HG02588 (cell line): ENCODE measurements around the gene ARHGAP10.

Experiments
- ATAC-seq: cut with Tn5 transposase; IDR thresholded peaks from one replicate; pipeline ENCODE4 v1.9.1; 2021; ENCODE audit warnings: mild to moderate bottlenecking, moderate library complexity; ENCODE audit not compliant: unreplicated experiment

ARHGAP10 gene

DNA sequence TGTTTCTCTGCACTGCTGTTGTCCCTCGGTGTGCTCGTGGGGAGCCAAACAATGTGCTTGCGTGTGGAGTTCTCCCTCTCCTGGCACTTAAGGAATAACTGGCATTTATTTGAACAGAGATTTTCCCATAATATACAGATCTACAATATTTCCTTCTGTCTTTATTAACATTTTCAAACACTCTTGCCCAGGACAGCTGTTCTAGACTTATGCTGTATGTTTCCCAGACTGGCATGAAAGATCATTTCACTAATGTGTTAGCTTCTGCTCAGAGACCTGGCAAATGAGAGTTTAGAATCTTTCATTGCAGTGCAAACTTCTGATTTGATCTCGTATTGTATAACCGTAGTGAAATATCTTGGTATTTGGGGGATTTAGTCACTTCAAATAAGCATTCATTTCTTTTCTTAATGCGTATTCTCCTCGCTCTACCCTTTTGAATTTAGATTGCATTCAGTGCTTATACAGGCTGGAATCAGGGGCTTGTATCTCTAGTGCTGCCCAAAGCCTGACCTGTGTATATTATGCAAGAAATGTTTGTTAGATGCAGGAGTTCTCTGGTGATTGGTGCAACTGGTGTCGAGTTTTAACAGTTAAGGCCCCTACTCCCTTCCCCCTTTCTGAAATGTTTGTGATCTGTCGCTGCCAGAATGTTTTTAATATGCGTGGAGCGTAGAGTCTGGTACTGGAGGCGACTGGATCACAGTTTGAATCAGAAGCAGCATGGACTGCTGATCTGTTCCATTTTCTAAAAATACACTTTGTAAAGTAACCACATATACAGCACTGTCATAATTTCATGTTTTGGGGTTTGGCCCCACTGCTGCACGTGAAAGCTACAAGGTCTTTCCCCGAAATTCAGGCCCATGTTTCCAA, 326.3 kb downstream of the ARHGAP10 start:
- ATAC-seq, result no peak

- ATAC-seq, result no peak
Observed at GRCh38 chr4:148059617-148060180, 327.8 kb downstream of the ARHGAP10 start.

DNA sequence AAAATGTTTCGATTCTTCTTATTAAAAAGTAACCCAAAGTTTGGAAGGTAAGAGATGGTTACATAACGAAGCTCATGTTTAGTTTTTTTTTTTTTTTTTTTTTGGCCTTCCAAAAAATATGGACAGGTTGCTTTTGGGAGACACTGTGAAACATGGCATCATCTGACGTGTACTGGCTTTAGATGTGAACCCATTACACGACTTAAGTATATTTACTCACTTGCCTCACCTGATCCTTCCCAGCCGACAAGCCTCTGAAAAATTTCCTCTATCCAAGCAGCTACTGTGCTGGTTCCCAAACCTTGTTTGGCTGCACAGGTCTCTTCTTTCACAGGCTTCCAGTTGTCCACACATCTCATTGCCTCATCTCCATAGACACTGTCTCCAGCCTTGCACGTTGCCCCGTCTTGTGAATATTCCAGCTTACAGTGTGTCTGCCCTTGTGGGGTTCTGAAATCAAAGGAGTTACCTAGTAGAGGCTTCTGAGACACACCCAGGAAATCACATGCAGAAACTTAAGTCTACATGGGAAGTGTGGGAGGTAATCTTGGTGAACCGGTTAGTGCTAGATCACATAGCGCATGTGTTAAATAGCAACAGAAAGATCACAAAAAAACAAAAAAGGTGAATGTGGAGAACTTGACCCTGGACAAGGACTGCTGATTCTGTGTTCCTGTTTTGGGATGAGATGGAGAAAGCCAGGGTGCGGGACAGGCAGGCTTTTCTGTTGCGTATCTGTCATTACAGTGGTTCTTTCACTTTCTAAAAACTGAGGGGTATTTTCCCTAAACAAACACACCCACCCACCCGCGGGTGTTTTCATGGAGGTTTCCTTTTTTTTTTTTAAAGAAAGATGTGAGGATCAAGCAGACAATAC, 328.6 kb downstream of the ARHGAP10 start:
- no peak for ATAC-seq

DNA sequence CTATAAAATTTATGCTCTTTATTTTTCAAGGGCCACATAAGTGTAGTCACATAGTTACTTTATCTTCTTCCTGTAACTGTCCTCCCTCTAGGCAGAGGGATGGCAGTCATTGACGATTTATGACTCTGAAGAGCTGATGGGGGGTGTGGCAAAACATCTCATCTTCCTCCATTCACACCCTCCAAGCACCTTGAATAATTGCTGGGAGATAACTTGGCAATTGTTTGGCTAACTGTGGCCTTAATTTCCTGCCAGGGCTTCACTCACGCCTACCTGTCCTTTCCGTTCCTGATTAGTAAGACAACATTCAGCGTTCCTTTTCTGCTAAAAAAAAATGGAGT, 329.2 kb downstream of the ARHGAP10 start:
- ATAC-seq, result no peak

- ATAC-seq, result no peak
Observed at GRCh38 chr4:148061795-148062194, 329.9 kb downstream of the ARHGAP10 start.

GRCh38 chr4:148062301-148062950, 330.5 kb downstream of the ARHGAP10 start:
- ATAC-seq, result no peak

DNA sequence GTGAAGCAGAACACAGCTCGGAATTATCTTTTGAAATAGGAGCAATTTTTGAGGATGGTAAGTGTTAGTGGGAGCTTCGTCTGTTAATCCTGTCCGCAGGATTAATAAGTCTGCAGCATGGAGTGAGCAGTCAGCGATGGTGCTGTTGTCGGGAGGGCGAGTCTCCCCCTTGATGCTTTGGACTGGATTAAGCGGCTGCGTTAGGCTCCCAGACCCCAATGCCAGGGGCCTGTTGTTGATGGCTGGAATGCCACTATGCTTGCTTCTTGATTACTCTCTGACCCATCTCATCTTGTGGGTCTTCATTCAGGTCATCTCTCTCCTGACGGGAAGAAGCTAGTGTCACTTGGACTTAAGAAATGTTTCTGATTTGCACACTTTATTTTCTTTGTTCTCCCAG, 332.6 kb downstream of the ARHGAP10 start:
- ATAC-seq, result no peak

GRCh38 chr4:148065075-148065474, 333.2 kb downstream of the ARHGAP10 start:
- no peak for ATAC-seq

GRCh38 chr4:148067301-148067916, 335.5 kb downstream of the ARHGAP10 start:
- no peak for ATAC-seq

DNA sequence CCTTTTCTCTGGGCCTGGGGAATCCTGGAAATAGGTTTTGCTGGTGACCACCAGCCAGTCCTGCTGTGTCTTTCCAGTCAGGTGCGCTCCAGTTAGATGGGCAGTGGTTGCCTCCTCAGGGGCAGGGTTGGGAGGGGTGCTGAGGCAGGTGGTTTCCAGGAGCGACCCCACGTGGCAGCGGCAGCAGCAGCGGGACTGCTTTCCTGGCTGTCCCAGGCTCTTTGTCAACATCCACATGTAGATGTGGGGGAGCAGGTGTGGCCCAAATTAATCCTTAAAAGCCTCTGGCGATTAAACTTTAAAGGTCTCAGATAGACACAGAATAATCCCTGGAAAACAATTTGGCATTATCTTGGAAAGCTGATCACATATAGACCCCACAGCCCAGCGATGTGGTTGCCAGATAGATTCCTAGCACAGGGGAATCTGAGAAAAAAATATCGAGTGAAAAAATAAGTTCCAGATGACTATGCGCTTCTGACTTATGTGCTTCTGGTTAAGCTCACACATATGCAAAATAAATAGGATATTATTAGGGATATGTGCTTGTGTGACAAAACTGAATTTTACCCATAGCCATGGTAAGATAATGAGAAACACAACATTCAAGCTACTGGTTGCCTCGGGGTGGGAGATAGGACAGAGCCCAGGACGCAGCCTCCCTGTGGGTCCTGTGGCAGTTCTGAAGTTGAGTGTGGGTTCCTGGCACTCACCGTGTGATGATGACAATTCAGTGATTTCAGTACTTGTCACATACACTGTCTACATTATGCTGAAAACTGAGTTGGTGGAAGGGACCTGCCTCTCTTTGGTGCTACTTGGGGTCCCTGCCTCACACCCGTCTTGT, 336.4 kb downstream of the ARHGAP10 start:
- no peak for ATAC-seq

DNA sequence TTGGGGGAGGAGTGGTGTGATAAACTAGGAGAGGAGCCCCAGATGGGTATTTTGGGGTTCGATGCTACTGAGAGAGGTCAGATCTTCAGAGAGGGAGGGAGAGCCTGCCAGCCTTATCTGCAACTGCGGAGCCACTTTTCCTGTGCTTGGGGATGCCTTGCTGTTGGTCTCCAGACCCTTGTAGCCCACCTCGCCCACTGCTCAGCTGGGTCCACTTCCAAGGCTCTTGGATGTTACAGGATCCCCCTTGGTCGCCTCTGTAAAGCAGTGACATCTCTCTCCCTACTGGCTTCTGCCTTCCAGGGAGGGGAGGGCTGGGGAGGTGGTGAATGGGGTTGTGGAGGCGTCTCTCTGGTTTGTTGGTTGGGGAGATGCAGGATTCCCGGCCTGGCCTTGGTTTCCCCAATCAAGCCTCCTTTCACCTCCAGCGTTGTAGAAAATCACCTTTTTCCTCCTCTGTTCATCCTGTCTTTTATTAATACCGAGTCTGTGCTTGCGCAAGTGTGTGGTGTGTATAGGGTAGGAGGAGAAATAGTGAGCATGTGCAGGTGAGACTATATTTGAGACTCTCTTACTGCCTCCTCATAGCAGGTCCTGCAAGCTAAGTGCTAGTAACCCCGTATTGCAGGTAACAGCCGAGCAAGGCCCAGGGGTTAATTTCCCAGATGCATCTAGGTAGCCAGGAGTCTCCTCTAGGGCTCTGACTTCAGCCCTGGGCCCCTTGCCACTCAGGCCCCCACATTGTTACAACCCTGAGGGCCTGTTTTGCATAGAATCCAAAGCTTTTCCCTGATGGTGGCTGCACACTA, 337.4 kb downstream of the ARHGAP10 start:
- no peak for ATAC-seq

DNA sequence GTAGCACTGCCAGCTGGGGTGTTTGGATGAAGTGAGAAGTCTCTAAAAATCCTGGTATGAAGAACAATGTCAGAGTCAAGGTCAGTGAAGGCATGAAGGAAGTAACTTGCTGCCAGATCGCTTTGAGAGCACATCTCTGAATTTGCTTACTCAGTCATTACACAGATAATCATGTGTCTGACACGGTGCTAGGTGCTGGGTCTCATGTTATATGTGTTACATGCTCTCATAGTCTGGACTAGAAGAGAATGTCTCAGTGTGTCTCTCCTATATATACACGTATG, 337.9 kb downstream of the ARHGAP10 start:
- no peak for ATAC-seq

GRCh38 chr4:148071009-148071408, 339.1 kb downstream of the ARHGAP10 start:
- ATAC-seq, result no peak

DNA sequence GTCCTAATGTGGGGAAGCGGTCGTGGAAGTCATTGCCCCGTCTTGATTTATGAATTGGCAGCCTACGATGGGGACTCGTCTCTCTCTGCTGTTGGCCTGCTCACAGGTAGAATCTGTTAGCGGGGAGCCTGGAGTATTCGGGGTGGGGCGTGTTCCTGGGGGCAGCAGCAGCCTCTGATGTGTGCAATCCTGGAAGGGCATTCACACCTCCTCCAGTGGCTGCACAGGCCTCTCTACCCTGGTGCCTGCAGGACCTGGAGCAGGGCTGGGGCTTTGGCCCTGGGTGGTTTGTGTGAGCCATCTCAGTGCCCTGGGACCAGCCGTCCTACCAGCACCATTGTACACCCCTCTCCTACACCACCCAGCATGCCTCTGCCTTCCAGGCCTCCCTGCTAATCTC, 340.9 kb downstream of the ARHGAP10 start:
- no peak for ATAC-seq

DNA sequence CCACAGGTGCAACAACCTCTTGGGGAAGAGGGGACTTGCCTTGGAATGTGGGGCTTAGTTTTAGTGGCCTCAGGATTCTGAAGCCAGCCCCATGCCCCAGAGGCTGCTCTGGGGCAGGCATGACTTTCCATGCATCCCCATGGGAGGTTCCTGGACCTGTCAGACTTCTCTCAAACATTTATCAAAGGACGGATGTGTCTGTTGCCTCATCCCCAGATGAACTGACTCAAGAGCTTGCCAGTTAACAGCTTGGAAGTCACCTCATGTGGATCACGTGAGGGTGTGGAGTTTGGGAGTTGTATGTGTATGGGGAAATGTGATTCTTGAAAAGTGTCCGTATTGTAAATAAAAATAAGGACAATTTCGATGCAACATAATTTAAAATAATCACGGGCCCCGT, 341.5 kb downstream of the ARHGAP10 start:
- ATAC-seq, result no peak

DNA sequence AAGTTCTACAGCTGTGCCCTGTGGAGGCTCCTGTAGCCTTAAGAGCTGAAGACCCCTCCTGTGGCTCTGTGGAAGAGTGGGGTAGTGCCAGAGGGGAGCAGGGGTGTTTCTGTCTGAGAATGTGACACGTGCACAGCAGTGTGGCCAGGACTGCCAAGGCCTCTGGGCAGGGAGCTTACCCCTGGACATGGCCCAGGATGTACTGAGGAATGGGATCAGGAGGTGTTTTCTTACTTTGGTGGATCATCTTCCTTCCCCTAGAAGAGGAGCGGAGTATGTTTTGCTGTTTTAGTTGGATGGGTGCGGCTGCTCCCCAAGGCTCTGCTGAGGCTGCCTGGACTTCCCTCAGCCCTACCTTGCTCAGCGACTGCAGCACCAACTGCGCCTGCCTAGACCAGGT, 342.6 kb downstream of the ARHGAP10 start:
- ATAC-seq, result no peak

- ATAC-seq, result no peak
Observed at GRCh38 chr4:148075438-148075837, 343.6 kb downstream of the ARHGAP10 start.

DNA sequence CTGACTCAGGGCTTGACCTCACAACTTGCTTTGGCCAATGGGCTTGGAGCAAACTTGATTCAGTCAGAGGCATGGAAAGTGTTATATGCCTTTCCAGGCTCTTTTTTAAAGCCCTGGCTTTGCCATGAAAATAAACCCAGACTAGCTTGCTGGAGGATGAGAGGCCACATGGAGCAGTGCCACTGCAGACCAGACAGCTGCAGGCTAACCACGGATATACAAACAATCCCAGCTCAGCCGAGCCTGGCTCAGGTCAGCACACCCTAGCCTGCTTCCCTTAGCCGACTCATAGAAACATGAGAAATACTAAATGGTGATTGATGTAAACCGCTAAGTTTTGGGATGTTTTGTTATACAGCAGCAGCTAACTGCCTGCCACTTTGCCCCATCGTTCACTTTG, 345.1 kb downstream of the ARHGAP10 start:
- no peak for ATAC-seq

GRCh38 chr4:148077581-148077980, 345.7 kb downstream of the ARHGAP10 start:
- ATAC-seq, result no peak
